ENCODE results near the gene NCOA1.

Gene NCOA1

DNA sequence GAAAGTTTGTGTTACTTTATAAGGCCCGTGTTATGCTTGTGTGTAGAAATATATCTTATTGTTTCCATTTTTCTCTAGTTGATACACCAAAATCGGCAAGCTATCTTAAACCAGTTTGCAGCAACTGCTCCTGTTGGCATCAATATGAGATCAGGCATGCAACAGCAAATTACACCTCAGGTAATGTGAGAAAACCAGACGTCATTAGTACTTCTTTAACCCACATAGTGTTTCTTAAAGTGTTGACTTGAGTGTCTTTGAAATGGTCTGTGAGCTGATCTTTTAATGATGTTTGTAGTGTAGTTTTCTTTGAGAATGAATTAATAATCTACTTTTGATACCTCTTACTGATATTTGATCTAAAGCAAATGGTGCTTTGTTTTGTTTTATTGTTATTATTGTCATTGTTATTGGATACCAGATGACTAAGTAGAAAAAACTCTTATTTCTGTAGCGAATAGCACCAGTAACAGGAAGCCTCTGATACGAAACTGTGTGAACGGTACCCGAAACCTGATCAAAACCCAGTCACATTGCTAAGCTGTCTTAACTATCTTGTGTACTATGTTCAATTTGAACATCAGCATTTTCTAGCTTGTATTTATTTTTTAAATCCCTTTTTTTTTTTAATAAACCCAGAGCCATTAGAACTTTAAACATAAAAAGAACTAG lies 248.4 kb downstream of the NCOA1 start:
- Histone ChIP-seq H2BK5ac (ENCODE audit: low read depth, low read length, poor library complexity) (no peak overlapping the region), H4K8ac (ENCODE audit: low read depth, low read length) (no peak overlapping the region), H3K9me3 (ENCODE audit: insufficient read depth, low read depth, low read length) (no peaks in the 10 kb centered on the region), H2AFZ (ENCODE audit: insufficient read depth, low read length, poor library complexity) (no peak overlapping the region), H3K4me1 (ENCODE audit: control insufficient read depth in 1 of 2, insufficient read depth in 2 of 2, low read length in 2 of 2) (no peaks in the 10 kb centered on the region), H2BK12ac (ENCODE audit: low read length) (no peak overlapping the region), H3K27me3 (ENCODE audit: insufficient read depth, low read length) (no peaks in the 10 kb centered on the region), H3K23ac (ENCODE audit: low read length) (no peak overlapping the region), H3K79me2 (ENCODE audit: control insufficient read depth, insufficient read depth, low read length, poor library complexity) (no peaks in the 10 kb centered on the region), H3K36me3 (ENCODE audit: control insufficient read depth in 1 of 2, insufficient read depth in 2 of 2, low read length in 2 of 2) (no peaks in the 10 kb centered on the region), H3K79me1 (ENCODE audit: low read length) (no peaks in the 10 kb centered on the region), H2AK5ac (ENCODE audit: low read length) (no peak overlapping the region), H3K14ac (ENCODE audit: low read length) (no peak overlapping the region), H2BK120ac (ENCODE audit: insufficient read depth, low read length, poor library complexity) (no peak overlapping the region), H4K91ac (ENCODE audit: low read depth, low read length) (no peak overlapping the region), H3K9ac (ENCODE audit: low read length) (no peak overlapping the region), H3K18ac (ENCODE audit: low read length) (no peak overlapping the region), H4K12ac (ENCODE audit: low read depth, low read length) (no peak overlapping the region), H3K4me3 (ENCODE audit: low read depth, low read length) (no peak overlapping the region), H3K4ac (ENCODE audit: low read depth, low read length) (no peak overlapping the region), H3K4me2 (ENCODE audit: low read length) (no peak overlapping the region), H3K27ac (ENCODE audit: low read depth, low read length) (no peak overlapping the region)
- peak in 1 of 2 donors; percentile 21 for DNase-seq
- WGBS (ENCODE audit: extremely low coverage, insufficient coverage, insufficient read length): no CpG with 5 or more reads among the region's 7 CpGs

DNA sequence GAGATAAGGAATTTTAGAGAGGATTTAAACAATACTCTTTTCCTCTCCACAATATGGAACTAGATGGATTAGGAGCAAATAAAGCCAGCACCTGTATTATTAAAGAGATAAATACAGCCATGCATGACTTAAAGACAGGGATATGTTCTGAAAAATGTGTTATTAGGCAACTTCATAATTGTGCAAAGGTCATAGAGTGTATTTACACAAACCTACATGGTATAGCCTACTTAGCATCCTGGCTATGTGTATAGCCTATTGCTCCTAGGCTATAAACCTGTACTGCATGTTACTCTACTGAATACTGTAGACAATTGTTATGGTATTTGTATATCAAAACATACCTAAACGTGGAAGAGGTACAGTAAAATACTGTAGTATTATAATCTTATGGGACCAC lies 249.1 kb downstream of the NCOA1 start:
- H3K4me3 ChIP-seq (ENCODE audit: low read depth, low read length): no peak overlapping the region
- H2BK120ac ChIP-seq (ENCODE audit: insufficient read depth, low read length, poor library complexity): no peak overlapping the region
- no peaks in the 10 kb centered on the region for H3K79me1 ChIP-seq (ENCODE audit: low read length)
- peak in 1 of 2 donors; percentile 37 for DNase-seq
- no CpG with 5 or more reads among the region's 1 CpG for WGBS (ENCODE audit: extremely low coverage, insufficient coverage, insufficient read length)
- H3K14ac ChIP-seq (ENCODE audit: low read length): no peak overlapping the region
- H3K4me2 ChIP-seq (ENCODE audit: low read length): no peak overlapping the region
- H3K27me3 ChIP-seq (ENCODE audit: insufficient read depth, low read length): no peaks in the 10 kb centered on the region
- H3K9me3 ChIP-seq (ENCODE audit: insufficient read depth, low read depth, low read length): no peaks in the 10 kb centered on the region
- H4K12ac ChIP-seq (ENCODE audit: low read depth, low read length): no peak overlapping the region
- no peak overlapping the region for H3K18ac ChIP-seq (ENCODE audit: low read length)
- no peaks in the 10 kb centered on the region for H3K36me3 ChIP-seq (ENCODE audit: control insufficient read depth in 1 of 2, insufficient read depth in 2 of 2, low read length in 2 of 2)
- no peak overlapping the region for H3K4ac ChIP-seq (ENCODE audit: low read depth, low read length)
- H3K79me2 ChIP-seq (ENCODE audit: control insufficient read depth, insufficient read depth, low read length, poor library complexity): no peaks in the 10 kb centered on the region
- H2AFZ ChIP-seq (ENCODE audit: insufficient read depth, low read length, poor library complexity): no peak overlapping the region
- no peak overlapping the region for H3K23ac ChIP-seq (ENCODE audit: low read length)
- no peak overlapping the region for H4K8ac ChIP-seq (ENCODE audit: low read depth, low read length)
- no peaks in the 10 kb centered on the region for H3K4me1 ChIP-seq (ENCODE audit: control insufficient read depth in 1 of 2, insufficient read depth in 2 of 2, low read length in 2 of 2)
- H3K9ac ChIP-seq (ENCODE audit: low read length): no peak overlapping the region
- H3K27ac ChIP-seq (ENCODE audit: low read depth, low read length): no peak overlapping the region
- H2AK5ac ChIP-seq (ENCODE audit: low read length): no peak overlapping the region
- H2BK12ac ChIP-seq (ENCODE audit: low read length): no peak overlapping the region
- no peak overlapping the region for H4K91ac ChIP-seq (ENCODE audit: low read depth, low read length)
- no peak overlapping the region for H2BK5ac ChIP-seq (ENCODE audit: low read depth, low read length, poor library complexity)

DNA sequence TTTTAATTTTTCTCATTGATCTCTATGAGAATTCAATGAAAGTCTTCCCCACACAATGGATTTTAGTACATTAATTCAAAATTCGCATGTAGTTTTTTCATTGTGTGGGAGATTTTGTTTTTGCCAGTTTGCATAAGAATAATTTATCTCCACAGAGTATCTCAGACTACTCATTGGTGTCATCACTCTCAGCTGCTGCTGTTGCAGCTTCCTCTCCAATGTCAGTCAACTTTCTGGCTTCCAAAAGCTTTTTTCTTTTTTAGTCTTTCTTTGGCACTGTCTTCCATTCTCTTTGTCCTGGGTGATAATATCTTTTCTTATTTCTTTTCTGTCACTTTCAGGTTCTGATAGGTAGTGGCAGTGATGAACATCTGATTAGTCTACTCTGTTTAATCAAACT lies 251.7 kb downstream of the NCOA1 start:
- H3K9me3 ChIP-seq (ENCODE audit: insufficient read depth, low read depth, low read length): no peaks in the 10 kb centered on the region
- H3K9ac ChIP-seq (ENCODE audit: low read length): no peak overlapping the region
- H3K18ac ChIP-seq (ENCODE audit: low read length): no peak overlapping the region
- no peaks in the 10 kb centered on the region for H3K4me1 ChIP-seq (ENCODE audit: control insufficient read depth in 1 of 2, insufficient read depth in 2 of 2, low read length in 2 of 2)
- H3K14ac ChIP-seq (ENCODE audit: low read length): no peak overlapping the region
- no peak overlapping the region for H2BK12ac ChIP-seq (ENCODE audit: low read length)
- WGBS (ENCODE audit: extremely low coverage, insufficient coverage, insufficient read length): no CpG with 5 or more reads among the region's 1 CpG
- H3K4ac ChIP-seq (ENCODE audit: low read depth, low read length): no peak overlapping the region
- no peak overlapping the region for H2BK120ac ChIP-seq (ENCODE audit: insufficient read depth, low read length, poor library complexity)
- no peaks in the 10 kb centered on the region for H3K79me2 ChIP-seq (ENCODE audit: control insufficient read depth, insufficient read depth, low read length, poor library complexity)
- no peak for DNase-seq
- H3K27me3 ChIP-seq (ENCODE audit: insufficient read depth, low read length): no peaks in the 10 kb centered on the region
- H3K23ac ChIP-seq (ENCODE audit: low read length): no peak overlapping the region
- H2AK5ac ChIP-seq (ENCODE audit: low read length): no peak overlapping the region
- no peaks in the 10 kb centered on the region for H3K79me1 ChIP-seq (ENCODE audit: low read length)
- H2AFZ ChIP-seq (ENCODE audit: insufficient read depth, low read length, poor library complexity): no peak overlapping the region
- no peak overlapping the region for H4K8ac ChIP-seq (ENCODE audit: low read depth, low read length)
- H3K4me2 ChIP-seq (ENCODE audit: low read length): no peak overlapping the region
- no peak overlapping the region for H4K12ac ChIP-seq (ENCODE audit: low read depth, low read length)
- H3K36me3 ChIP-seq (ENCODE audit: control insufficient read depth in 1 of 2, insufficient read depth in 2 of 2, low read length in 2 of 2): no peaks in the 10 kb centered on the region
- no peak overlapping the region for H3K4me3 ChIP-seq (ENCODE audit: low read depth, low read length)
- no peak overlapping the region for H4K91ac ChIP-seq (ENCODE audit: low read depth, low read length)
- no peak overlapping the region for H2BK5ac ChIP-seq (ENCODE audit: low read depth, low read length, poor library complexity)
- no peak overlapping the region for H3K27ac ChIP-seq (ENCODE audit: low read depth, low read length)

DNA sequence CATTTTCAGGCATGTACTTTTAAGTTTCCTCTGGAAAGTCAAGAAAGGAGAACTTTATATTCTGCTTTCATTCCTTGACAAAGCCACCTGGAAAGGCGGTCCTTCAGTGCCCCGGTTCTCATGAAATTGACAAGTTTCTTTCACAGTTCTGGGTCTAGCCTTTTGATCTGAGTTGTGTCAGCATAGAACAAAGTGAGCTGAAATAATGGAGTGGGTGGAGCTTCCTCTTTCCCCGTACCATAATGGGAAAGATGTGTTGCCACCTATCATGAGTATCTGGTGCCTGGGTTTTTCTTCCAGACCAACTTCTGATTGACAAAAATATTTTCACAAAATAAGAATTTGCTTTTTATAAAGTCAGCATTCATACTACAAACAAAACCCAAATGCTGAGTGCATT lies 252.9 kb downstream of the NCOA1 start:
- H3K27ac ChIP-seq (ENCODE audit: low read depth, low read length): no peak overlapping the region
- H3K36me3 ChIP-seq (ENCODE audit: control insufficient read depth in 1 of 2, insufficient read depth in 2 of 2, low read length in 2 of 2): no peaks in the 10 kb centered on the region
- H3K14ac ChIP-seq (ENCODE audit: low read length): no peak overlapping the region
- DNase-seq: no peak
- H3K18ac ChIP-seq (ENCODE audit: low read length): no peak overlapping the region
- H3K4ac ChIP-seq (ENCODE audit: low read depth, low read length): no peak overlapping the region
- H2AFZ ChIP-seq (ENCODE audit: insufficient read depth, low read length, poor library complexity): no peak overlapping the region
- H2BK120ac ChIP-seq (ENCODE audit: insufficient read depth, low read length, poor library complexity): no peak overlapping the region
- no peak overlapping the region for H3K23ac ChIP-seq (ENCODE audit: low read length)
- no peak overlapping the region for H3K9ac ChIP-seq (ENCODE audit: low read length)
- no peaks in the 10 kb centered on the region for H3K79me2 ChIP-seq (ENCODE audit: control insufficient read depth, insufficient read depth, low read length, poor library complexity)
- WGBS (ENCODE audit: extremely low coverage, insufficient coverage, insufficient read length): no CpG with 5 or more reads among the region's 3 CpGs
- no peaks in the 10 kb centered on the region for H3K9me3 ChIP-seq (ENCODE audit: insufficient read depth, low read depth, low read length)
- no peak overlapping the region for H4K8ac ChIP-seq (ENCODE audit: low read depth, low read length)
- H3K4me2 ChIP-seq (ENCODE audit: low read length): no peak overlapping the region
- H2BK5ac ChIP-seq (ENCODE audit: low read depth, low read length, poor library complexity): no peak overlapping the region
- H3K4me3 ChIP-seq (ENCODE audit: low read depth, low read length): no peak overlapping the region
- H2AK5ac ChIP-seq (ENCODE audit: low read length): no peak overlapping the region
- H3K4me1 ChIP-seq (ENCODE audit: control insufficient read depth in 1 of 2, insufficient read depth in 2 of 2, low read length in 2 of 2): no peaks in the 10 kb centered on the region
- H3K27me3 ChIP-seq (ENCODE audit: insufficient read depth, low read length): no peaks in the 10 kb centered on the region
- H4K12ac ChIP-seq (ENCODE audit: low read depth, low read length): no peak overlapping the region
- no peak overlapping the region for H4K91ac ChIP-seq (ENCODE audit: low read depth, low read length)
- H2BK12ac ChIP-seq (ENCODE audit: low read length): no peak overlapping the region
- no peaks in the 10 kb centered on the region for H3K79me1 ChIP-seq (ENCODE audit: low read length)
